Liver (tissue), 9 donors: Measurements from ENCODE around the gene LRIG1. TPM values are rescaled to one million over a fixed set of nuclear protein-coding genes. Genes with fewer than 3 reads are reported as not detected.

Source experiments
- DNase-seq: peaks from one replicate; pipeline ENCODE4 v3.0.0-alpha.2; 2017; ENCODE audit warnings: low spot score
- H3K27ac ChIP-seq, 2 donors: one replicate each; pipeline ENCODE4 v1.7.0; 2013; ENCODE audit warnings: inconsistent platforms in 2 of 2, low read length in 2 of 2, control low read depth in 1 of 2, low read depth in 1 of 2, mild to moderate bottlenecking in 1 of 2
- H3K27me3 ChIP-seq, 4 donors: one replicate each; pipeline versions ENCODE4 v1.6.1 to v1.7.0; 2013; ENCODE audit warnings: low read length in 3 of 4, inconsistent platforms in 1 of 4, mild to moderate bottlenecking in 1 of 4, moderate library complexity in 1 of 4; ENCODE audit not compliant: control insufficient read depth in 4 of 4, insufficient read depth in 4 of 4
- H3K36me3 ChIP-seq, 4 donors: one replicate each; pipeline versions ENCODE4 v1.6.1 to v1.7.0; 2013; ENCODE audit warnings: low read length in 3 of 4, mild to moderate bottlenecking in 3 of 4, low read depth in 1 of 4, moderate library complexity in 1 of 4; ENCODE audit not compliant: control insufficient read depth in 4 of 4, insufficient read depth in 3 of 4
- H3K4me1 ChIP-seq, 4 donors: one replicate each; pipeline versions ENCODE4 v1.6.1 to v1.7.0; 2013; ENCODE audit warnings: low read length in 3 of 4, mild to moderate bottlenecking in 3 of 4, moderate library complexity in 1 of 4; ENCODE audit not compliant: control insufficient read depth in 4 of 4, insufficient read depth in 4 of 4
- H3K4me3 ChIP-seq, 3 donors: one replicate each; pipeline versions ENCODE4 v1.6.1 to v1.7.0; 2013; ENCODE audit warnings: low read length in 3 of 3, control low read depth in 1 of 3, low read depth in 1 of 3, mild to moderate bottlenecking in 1 of 3
- H3K9ac ChIP-seq, 2 donors: one replicate each; pipeline ENCODE4 v1.7.0; 2013; ENCODE audit warnings: low read length in 2 of 2, mild to moderate bottlenecking in 2 of 2, moderate library complexity in 2 of 2, control low read depth in 1 of 2, low read depth in 1 of 2
- H3K9me3 ChIP-seq, 4 donors: one replicate each; pipeline versions ENCODE4 v1.6.1 to v1.7.0; 2013; ENCODE audit warnings: low read length in 3 of 4; ENCODE audit not compliant: control insufficient read depth in 4 of 4
- ATF3 ChIP-seq: IDR thresholded peaks from 2 replicates; pipeline ENCODE4 v1.6.1; 2016; ENCODE audit warnings: antibody characterized with exemption
- EGR1 ChIP-seq, 2 donors: IDR thresholded peaks; 2 replicates each; pipeline ENCODE4 v1.6.1; 2016 to 2018; ENCODE audit warnings: antibody characterized with exemption in 2 of 2, low read depth in 2 of 2
- FOXA1 ChIP-seq: IDR thresholded peaks from 2 replicates; pipeline ENCODE4 v1.6.1; 2016; ENCODE audit warnings: antibody characterized with exemption
- FOXA2 ChIP-seq: IDR thresholded peaks from 2 replicates; pipeline ENCODE4 v1.6.1; 2016; ENCODE audit warnings: antibody characterized with exemption
- GABPA ChIP-seq, 2 donors: IDR thresholded peaks in 1 of 2; conservative IDR thresholded peaks in 1 of 2; 2 replicates each; pipeline ENCODE4 v1.6.1; 2016; ENCODE audit warnings: antibody characterized with exemption in 2 of 2, mild to moderate bottlenecking in 1 of 2, moderate library complexity in 1 of 2
- HNF4A ChIP-seq, 2 donors: conservative IDR thresholded peaks; 2 replicates each; pipeline ENCODE4 v1.6.1; 2016; ENCODE audit warnings: antibody characterized with exemption in 2 of 2, mild to moderate bottlenecking in 2 of 2
- HNF4G ChIP-seq: IDR thresholded peaks from 2 replicates; pipeline ENCODE4 v1.6.1; 2016; ENCODE audit warnings: antibody characterized with exemption
- JUND ChIP-seq, 2 donors: IDR thresholded peaks; 2 replicates each; pipeline ENCODE4 v1.6.1; 2016; ENCODE audit warnings: antibody characterized with exemption in 2 of 2
- NR2F2 ChIP-seq: IDR thresholded peaks from 2 replicates; pipeline ENCODE4 v1.6.1; 2016; ENCODE audit warnings: antibody characterized with exemption
- RAD21 ChIP-seq, 2 donors: IDR thresholded peaks; 2 replicates each; pipeline ENCODE4 v1.6.1; 2016; ENCODE audit warnings: antibody characterized with exemption in 2 of 2, mild to moderate bottlenecking in 2 of 2
- REST ChIP-seq: IDR thresholded peaks from 2 replicates; pipeline ENCODE4 v1.6.1; 2016; ENCODE audit warnings: antibody characterized with exemption, mild to moderate bottlenecking
- RXRA ChIP-seq, 2 donors: IDR thresholded peaks; 2 replicates each; pipeline ENCODE4 v1.6.1; 2017 to 2018; ENCODE audit warnings: antibody characterized with exemption in 2 of 2, mild to moderate bottlenecking in 1 of 2
- SP1 ChIP-seq: IDR thresholded peaks from 2 replicates; pipeline ENCODE4 v1.6.1; 2018; ENCODE audit warnings: antibody characterized with exemption, mild to moderate bottlenecking
- TAF1 ChIP-seq: conservative IDR thresholded peaks from 2 replicates; pipeline ENCODE4 v1.6.1; 2016; ENCODE audit warnings: antibody characterized with exemption, mild to moderate bottlenecking
- YY1 ChIP-seq: IDR thresholded peaks from 2 replicates; pipeline ENCODE4 v1.6.1; 2016; ENCODE audit warnings: antibody characterized with exemption, mild to moderate bottlenecking
- ZBTB33 ChIP-seq: IDR thresholded peaks from 2 replicates; pipeline ENCODE4 v1.6.1; 2016; ENCODE audit warnings: antibody characterized with exemption
- polyA plus RNA-seq, 2 donors: library from polyadenylated mRNA; stranded (reverse) in 1 of 2; unstranded in 1 of 2; fragments of 200-250 nt in 1 of 2; fragments of >200 nt in 1 of 2; fragmentation: Nextera tagmentation in 1 of 2; extraction: Ambion mirVana in 1 of 2; gene quantifications; one replicate each; pipeline versions ENCODE4 v1.2.1 to v1.2.3, GENCODE V29; 2013 to 2015
- total RNA-seq, 2 donors: library from RNA; depleted of rRNA; stranded (reverse); fragments of >200 nt; gene quantifications; one replicate each; pipeline ENCODE4 v1.2.3, GENCODE V29; 2014
- TF ChIP-seq, protein P1 (sequence below): IDR thresholded peaks from 2 replicates; pipeline ENCODE4 v1.6.1; 2016; ENCODE audit warnings: antibody characterized with exemption
- donor health status: healthy.
- donor health status: healthy.
- donor health status: healthy.
- donor health status: healthy.
- donor health status: healthy.

Gene LRIG1
- total and polyA plus RNA-seq, 4 donors = 9.4 to 48.9 (median 12.9) TPM

- TF ChIP-seq ZBTB33 (no peak), JUND (IDR thresholded peaks at IDR 0.05) (no peak), GABPA (IDR thresholded peaks at IDR 0.05 in 1 of 2, conservative IDR thresholded peaks at IDR 0.05 in 1 of 2) (no peak), EGR1 (IDR thresholded peaks at IDR 0.05; ENCODE audit: low read depth in 2 of 2) (no peak), SP1 (no peak), RAD21 (IDR thresholded peaks at IDR 0.05) (no peak), YY1 (no peak), FOXA2 (no peak), TAF1 (no peak), FOXA1 (no peak)
- TF ChIP-seq, protein P1, sequence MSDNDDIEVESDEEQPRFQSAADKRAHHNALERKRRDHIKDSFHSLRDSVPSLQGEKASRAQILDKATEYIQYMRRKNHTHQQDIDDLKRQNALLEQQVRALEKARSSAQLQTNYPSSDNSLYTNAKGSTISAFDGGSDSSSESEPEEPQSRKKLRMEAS = no peak
Measured at GRCh38 chr3:66539466-66539989, 38.7 kb upstream of the LRIG1 start (continued).

- Histone ChIP-seq H3K27ac (no peak overlapping the region), H3K27me3 (no peaks in the 10 kb centered on the region), H3K9me3 (no peaks in the 10 kb centered on the region), H3K4me3 (no peak overlapping the region), H3K4me1 (no peaks in the 10 kb centered on the region), H3K36me3 (no peaks in the 10 kb centered on the region), H3K9ac (no peak overlapping the region)
- DNase-seq = no peak
- TF ChIP-seq GABPA (IDR thresholded peaks at IDR 0.05 in 1 of 2, conservative IDR thresholded peaks at IDR 0.05 in 1 of 2) (no peak), FOXA2 (no peak), ATF3 (no peak), TAF1 (no peak), RAD21 (IDR thresholded peaks at IDR 0.05) (no peak), YY1 (no peak), JUND (IDR thresholded peaks at IDR 0.05) (no peak), REST (no peak), HNF4A (conservative IDR thresholded peaks at IDR 0.05) (no peak), RXRA (IDR thresholded peaks at IDR 0.05) (no peak), HNF4G (no peak), NR2F2 (no peak)
- TF ChIP-seq, protein P1 = no peak
Measured at GRCh38 chr3:66538390-66538789, 37.6 kb upstream of the LRIG1 start.
